Ovary (tissue), 9 donors: ENCODE results near the gene IRF2BP2. TPM values are rescaled to one million over a fixed set of nuclear protein-coding genes. Genes with fewer than 3 reads are reported as not detected.

Experiments
- DNase-seq, 5 donors: peaks; one replicate each; pipeline ENCODE4 v3.0.0-alpha.2; 2019 to 2020
- H3K27ac ChIP-seq, 2 donors: fragments of 200-600 bp; one replicate each; pipeline versions ENCODE4 v1.5.1 to v1.8.0; 2019 to 2022
- H3K27me3 ChIP-seq: fragments of 200-600 bp; one replicate; pipeline ENCODE4 v1.8.0; 2022
- H3K36me3 ChIP-seq: fragments of 200-600 bp; sonication (generic); one replicate; pipeline ENCODE4 v1.5.1; 2019
- H3K4me1 ChIP-seq: one replicate; pipeline ENCODE4 v1.8.1; 2013; ENCODE audit warnings: mild to moderate bottlenecking, moderate library complexity; ENCODE audit not compliant: insufficient read depth
- H3K4me3 ChIP-seq: fragments of 200-600 bp; sonication (generic); one replicate; pipeline ENCODE4 v1.5.1; 2017
- H3K9me3 ChIP-seq, 2 donors: fragments of 200-600 bp in 1 of 2; sonication (generic) in 1 of 2; one replicate each; pipeline versions ENCODE4 v1.5.1 to v1.8.1; 2013 to 2019; ENCODE audit warnings: mild to moderate bottlenecking in 1 of 2, moderate library complexity in 1 of 2
- EP300 ChIP-seq: sonication (generic); formaldehyde crosslinking; IDR thresholded peaks from one replicate; pipeline ENCODE4 v1.6.1; 2017; ENCODE audit warnings: antibody characterized with exemption
- POLR2A ChIP-seq: fragments of 450-650 bp; IDR thresholded peaks from one replicate; pipeline ENCODE4 v1.6.1; 2017; ENCODE audit warnings: antibody characterized with exemption, mild to moderate bottlenecking, moderate library complexity
- WGBS, 3 donors: extraction: QIAGEN DNeasy Blood & Tissue Kit in 1 of 3; methylation state at CpG; one replicate each; pipeline versions ENCODE4 v1.1.5 to v1.1.7; 2013 to 2017; 5-methylcytosine and 5-hydroxymethylcytosine counted together
- intact Hi-C, 4 donors: fragments of 100-400 bp; cut with DNase I; formaldehyde crosslinking; loops; one replicate each; pipeline versions ENCODE4 v1.11.0 to v1.15.1; 2022 to 2023
- polyA plus RNA-seq, 2 donors: library from polyadenylated mRNA; stranded (reverse); fragments of 200-250 nt in 1 of 2; fragments of 350-450 nt in 1 of 2; fragmentation: Illumina TruSeq in 1 of 2; extraction: RNeasy Lipid Tissue Mini Kit (QIAGEN cat#74804) in 1 of 2; gene quantifications; one replicate each; pipeline ENCODE4 v1.2.3, GENCODE V29; 2013 to 2014
- total RNA-seq, 7 donors: library from RNA; depleted of rRNA in 2 of 7; stranded (reverse); fragments of >200 nt in 2 of 7; fragmentation: NEBNext Ultra II Directional in 3 of 7; extraction: Animal tissue kit (Norgen Biotek cat#: 25700) in 3 of 7; gene quantifications; one replicate each; pipeline versions ENCODE4 v1.1.0 to v1.2.4, GENCODE V29; 2016 to 2023
- TF ChIP-seq, protein P1 (sequence below), 3 donors: fragments of 450-650 bp in 2 of 3; fragments of 200-600 bp in 1 of 3; IDR thresholded peaks; one replicate each; pipeline versions ENCODE4 v1.5.1 to v1.8.0; 2016 to 2022; ENCODE audit warnings: antibody characterized with exemption in 3 of 3, mild to moderate bottlenecking in 1 of 3
- donor health status: DM: no; HTN: no; CAD: no; lungs with moderate emphysema.
- donor health status: DM: no; HTN: no; CAD: no.
- donor health status: Bipolar disorder and iron deficiency.
- donor health status: DM: yes; HTN: yes; CAD: no.
- donor health status: DM: no; HTN: no; CAD: no.
- donor health status: DM: yes; HTN: yes; CAD: no.

The IRF2BP2 gene
- total and polyA plus RNA-seq, 9 donors, result 66.9 to 180 (median 110) TPM

DNA sequence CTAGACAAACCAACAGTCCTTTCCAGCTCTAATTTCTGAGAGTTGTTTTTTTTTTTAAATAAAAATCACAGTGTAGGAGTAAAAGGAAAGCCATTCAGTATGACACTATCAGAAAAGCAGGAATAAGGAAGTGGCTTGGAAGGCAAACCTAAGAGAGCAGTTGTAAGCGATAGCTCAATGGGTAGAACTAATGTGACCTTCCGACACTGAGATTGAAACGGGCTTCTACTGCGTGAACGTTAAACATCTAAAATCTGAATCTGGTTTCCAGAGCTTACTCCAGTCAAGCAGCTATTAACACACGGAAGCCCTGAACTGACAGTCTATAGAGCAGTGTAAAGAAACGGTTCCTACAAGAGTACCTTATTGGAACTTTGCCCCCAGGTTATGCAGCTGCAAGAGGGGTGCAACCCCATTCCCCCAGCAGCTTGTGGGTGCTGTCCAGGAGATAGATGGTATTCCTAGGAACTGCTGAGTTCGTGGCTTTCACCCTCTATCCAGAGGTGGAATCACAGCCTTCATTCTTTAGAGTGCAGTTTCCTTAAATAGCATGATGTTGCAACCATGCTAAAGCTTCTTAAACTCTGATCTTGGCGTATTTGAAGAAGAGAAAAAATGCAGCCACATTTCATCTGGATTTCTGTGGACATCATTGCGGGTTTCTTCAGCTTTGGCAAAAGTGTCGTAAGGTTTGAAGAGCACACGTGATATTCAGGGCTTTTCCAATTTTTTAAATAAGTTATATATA lies 3.3 kb upstream of the IRF2BP2 start:
- Histone ChIP-seq H3K4me1 (peaks cover 18% of the 10 kb centered on the region), H3K36me3 (no peaks in the 10 kb centered on the region), H3K27ac (peak overlapping the region; percentile 34 to 98), H3K4me3 (peak overlapping the region; percentile 20), H3K9me3 (no peaks in the 10 kb centered on the region), H3K27me3 (no peaks in the 10 kb centered on the region)
- intact Hi-C loops, result loop anchor here in 3 of 4 donors (5.0 kb wide), 5 partner anchors 109 to 469 kb away; no protein-coding TSS in a partner anchor
- no peak for DNase-seq
- WGBS, 3 donors, result 19 to 24% (median 21%) methylated on average over 12 of the region's 12 CpGs
- TF ChIP-seq, protein P1, sequence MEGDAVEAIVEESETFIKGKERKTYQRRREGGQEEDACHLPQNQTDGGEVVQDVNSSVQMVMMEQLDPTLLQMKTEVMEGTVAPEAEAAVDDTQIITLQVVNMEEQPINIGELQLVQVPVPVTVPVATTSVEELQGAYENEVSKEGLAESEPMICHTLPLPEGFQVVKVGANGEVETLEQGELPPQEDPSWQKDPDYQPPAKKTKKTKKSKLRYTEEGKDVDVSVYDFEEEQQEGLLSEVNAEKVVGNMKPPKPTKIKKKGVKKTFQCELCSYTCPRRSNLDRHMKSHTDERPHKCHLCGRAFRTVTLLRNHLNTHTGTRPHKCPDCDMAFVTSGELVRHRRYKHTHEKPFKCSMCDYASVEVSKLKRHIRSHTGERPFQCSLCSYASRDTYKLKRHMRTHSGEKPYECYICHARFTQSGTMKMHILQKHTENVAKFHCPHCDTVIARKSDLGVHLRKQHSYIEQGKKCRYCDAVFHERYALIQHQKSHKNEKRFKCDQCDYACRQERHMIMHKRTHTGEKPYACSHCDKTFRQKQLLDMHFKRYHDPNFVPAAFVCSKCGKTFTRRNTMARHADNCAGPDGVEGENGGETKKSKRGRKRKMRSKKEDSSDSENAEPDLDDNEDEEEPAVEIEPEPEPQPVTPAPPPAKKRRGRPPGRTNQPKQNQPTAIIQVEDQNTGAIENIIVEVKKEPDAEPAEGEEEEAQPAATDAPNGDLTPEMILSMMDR (IDR thresholded peaks at IDR 0.05), result no peak
- TF ChIP-seq EP300 (no peak), POLR2A (no peak)

DNA sequence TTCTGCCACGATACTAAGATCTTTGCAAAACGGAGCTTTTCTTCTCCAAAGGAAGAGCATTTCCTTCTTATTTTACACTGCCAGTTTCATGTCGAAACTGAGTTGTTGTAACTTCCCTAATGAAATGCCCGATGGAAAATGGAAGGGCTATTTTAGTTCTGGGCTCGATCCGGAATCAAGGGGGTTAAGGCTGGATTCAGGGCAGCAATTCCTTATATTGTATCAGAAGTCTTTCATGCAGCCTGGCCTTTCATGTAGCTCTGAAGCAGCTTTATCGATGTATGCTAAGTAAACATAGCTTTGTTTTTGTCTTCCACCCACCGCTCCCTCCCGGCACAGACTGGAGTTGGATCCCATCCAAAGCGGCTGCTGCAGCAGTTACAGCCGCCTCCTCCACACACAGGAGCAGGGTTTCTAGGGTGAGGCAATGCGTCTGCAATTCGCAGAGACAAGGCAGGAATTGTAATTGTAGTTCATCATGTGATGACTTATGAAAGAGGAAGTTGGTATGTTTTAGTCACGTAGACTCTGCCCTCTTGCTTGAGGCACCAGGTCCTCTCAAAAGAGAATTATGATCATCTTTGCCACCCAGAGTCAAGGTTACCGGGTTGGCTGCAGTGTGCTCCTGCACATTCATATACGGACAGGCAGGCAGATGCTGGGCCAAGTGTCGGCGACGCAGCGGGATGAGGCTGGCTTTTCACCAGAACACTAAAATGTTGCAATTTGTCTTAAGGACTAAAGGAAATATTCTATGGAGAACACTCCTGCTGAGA lies 2.6 kb upstream of the IRF2BP2 start:
- TF ChIP-seq POLR2A, result peak; percentile 49
- TF ChIP-seq EP300, result peak; percentile 67
- TF ChIP-seq, protein P1 (IDR thresholded peaks at IDR 0.05), result peak in 1 of 3 donors; percentile 14
- intact Hi-C loops, result loop anchor here in 3 of 4 donors (5.0 kb wide), 5 partner anchors 110 to 470 kb away; no protein-coding TSS in a partner anchor
- 1% methylated on average over 20 of the region's 20 CpGs for WGBS, 3 donors
- peak overlapping the region; percentile 20 for H3K4me3 ChIP-seq
- H3K9me3 ChIP-seq, result no peaks in the 10 kb centered on the region
- peak; percentile 84 to 93 (median 89) for DNase-seq
- H3K36me3 ChIP-seq, result no peaks in the 10 kb centered on the region
- H3K27ac ChIP-seq, result peak overlapping the region; percentile 85 to 98
- no peaks in the 10 kb centered on the region for H3K27me3 ChIP-seq
- peaks cover 17% of the 10 kb centered on the region for H3K4me1 ChIP-seq

DNA sequence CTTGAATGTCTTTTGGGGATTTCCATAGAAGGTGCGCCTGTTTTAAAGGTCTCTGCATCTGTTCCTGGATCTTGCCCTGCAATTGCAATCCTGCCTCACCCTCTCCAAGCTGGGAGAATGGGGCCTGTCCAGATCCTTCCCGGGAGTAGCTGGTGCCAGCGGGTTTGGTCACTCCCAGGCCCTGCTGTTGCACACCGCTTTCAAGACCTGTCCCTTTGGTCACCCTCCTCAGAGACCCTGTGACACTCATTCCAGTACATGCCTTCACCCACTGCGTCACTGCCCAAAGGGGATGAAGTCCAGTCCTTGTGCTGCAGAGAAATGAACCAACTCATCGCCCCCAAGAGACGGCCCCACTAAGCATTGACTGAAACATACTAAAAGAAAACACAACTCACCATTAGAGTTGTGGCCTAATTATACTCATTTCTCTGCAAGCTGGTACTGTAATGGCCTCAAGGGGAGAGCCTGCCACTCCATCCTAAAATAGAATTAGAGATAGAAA lies 1.9 kb upstream of the IRF2BP2 start:
- Histone ChIP-seq H3K4me3 (no peak overlapping the region), H3K9me3 (no peaks in the 10 kb centered on the region), H3K27me3 (no peaks in the 10 kb centered on the region), H3K36me3 (no peaks in the 10 kb centered on the region), H3K27ac (peak overlapping the region; percentile 85 to 98), H3K4me1 (peaks cover 17% of the 10 kb centered on the region)
- 42 to 51% (median 50%) methylated on average over 7 of the region's 7 CpGs for WGBS, 3 donors
- intact Hi-C loops, result loop anchor here in 3 of 4 donors (2.0 to 5.0 kb wide), 7 partner anchors 110 to 470 kb away; no protein-coding TSS in a partner anchor
- DNase-seq, result peak; percentile 35 to 60 (median 55)
- no peak for TF ChIP-seq POLR2A
- no peak for TF ChIP-seq EP300
- TF ChIP-seq, protein P1 (IDR thresholded peaks at IDR 0.05), result no peak

DNA sequence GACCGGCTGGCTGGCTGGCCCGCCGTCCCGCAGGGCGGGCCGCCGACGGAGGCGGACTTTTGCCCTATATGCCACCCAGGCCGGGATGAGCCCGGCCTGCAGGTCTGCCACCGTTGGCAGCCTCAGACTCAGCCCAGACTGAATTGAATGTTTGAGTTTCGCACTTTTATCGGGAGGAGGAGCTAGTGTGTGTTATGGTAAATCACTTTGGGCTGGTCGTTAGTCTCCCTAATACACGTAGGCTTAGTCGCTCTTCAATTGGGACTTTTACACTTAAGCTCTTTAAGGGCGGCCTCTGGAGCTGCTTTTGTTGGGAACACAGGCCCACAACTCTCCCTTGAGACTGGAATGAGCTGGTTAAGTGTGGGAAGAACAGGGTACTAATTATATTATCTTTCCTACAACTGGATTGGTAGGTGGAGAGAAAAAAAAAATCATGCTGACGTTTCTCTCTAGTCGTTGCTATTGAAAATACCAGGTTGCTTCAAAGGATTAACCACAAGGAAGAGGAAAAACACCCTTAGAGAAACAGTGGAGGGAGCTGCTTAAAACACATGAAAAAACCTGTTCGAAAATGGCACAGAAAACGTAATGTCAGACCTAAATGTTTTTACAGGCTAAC lies 1.4 kb upstream of the IRF2BP2 start:
- Histone ChIP-seq H3K4me3 (peak overlapping the region; percentile 46), H3K27ac (peak overlapping the region; percentile 85 to 98)

More for the DNA sequence above, 1.4 kb upstream of the IRF2BP2 start:
- intact Hi-C loops, result loop anchor here in 3 of 4 donors (2.0 to 5.0 kb wide), 7 partner anchors 111 to 471 kb away; no protein-coding TSS in a partner anchor
- DNase-seq, result no peak
- Histone ChIP-seq H3K9me3 (no peaks in the 10 kb centered on the region), H3K4me1 (peaks cover 19% of the 10 kb centered on the region), H3K36me3 (no peaks in the 10 kb centered on the region), H3K27me3 (no peaks in the 10 kb centered on the region)
- WGBS, 3 donors, result 4 to 5% (median 5%) methylated on average over 21 to 22 of the region's 22 CpGs
- TF ChIP-seq, protein P1 (IDR thresholded peaks at IDR 0.05), result no peak
- TF ChIP-seq POLR2A (no peak), EP300 (no peak)
